Measurements from ENCODE around the gene MBD3L3.
"Not testable (repeated sequence)": the region's sequence is repeated elsewhere in the genome, so short reads cannot be mapped to it uniquely, and the experiment has no call there.

MBD3L3 gene
- total RNA-seq, result 0 reads per million in 2 experiments

DNA sequence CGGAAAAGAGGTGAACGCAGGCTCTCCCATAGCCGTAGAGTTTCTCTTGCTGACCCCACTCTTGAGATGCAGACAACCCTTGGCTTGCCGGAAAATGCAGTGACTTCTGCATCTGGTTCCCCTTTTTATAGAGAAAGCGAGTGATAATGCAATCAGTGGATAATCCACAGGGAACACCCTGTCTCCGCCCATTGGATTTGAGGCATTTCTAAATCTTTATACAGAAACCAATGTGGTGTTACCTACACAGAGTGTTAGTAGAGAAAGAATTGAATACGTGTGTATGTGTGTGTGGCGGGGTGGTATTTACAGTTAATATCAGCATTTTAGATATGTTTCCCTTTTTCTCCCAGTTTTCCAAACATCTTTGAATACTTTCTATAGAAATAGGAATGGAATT lies at the start of gene MBD3L3:
Gene MBD3L3, minus strand, starts transcription at position 101 of the 400 bp plus-strand sequence. Its CDS starts 71 bp downstream, at position 30.
- DNase-seq (ENCODE audit: low read depth), result not testable (repeated sequence)

DNA sequence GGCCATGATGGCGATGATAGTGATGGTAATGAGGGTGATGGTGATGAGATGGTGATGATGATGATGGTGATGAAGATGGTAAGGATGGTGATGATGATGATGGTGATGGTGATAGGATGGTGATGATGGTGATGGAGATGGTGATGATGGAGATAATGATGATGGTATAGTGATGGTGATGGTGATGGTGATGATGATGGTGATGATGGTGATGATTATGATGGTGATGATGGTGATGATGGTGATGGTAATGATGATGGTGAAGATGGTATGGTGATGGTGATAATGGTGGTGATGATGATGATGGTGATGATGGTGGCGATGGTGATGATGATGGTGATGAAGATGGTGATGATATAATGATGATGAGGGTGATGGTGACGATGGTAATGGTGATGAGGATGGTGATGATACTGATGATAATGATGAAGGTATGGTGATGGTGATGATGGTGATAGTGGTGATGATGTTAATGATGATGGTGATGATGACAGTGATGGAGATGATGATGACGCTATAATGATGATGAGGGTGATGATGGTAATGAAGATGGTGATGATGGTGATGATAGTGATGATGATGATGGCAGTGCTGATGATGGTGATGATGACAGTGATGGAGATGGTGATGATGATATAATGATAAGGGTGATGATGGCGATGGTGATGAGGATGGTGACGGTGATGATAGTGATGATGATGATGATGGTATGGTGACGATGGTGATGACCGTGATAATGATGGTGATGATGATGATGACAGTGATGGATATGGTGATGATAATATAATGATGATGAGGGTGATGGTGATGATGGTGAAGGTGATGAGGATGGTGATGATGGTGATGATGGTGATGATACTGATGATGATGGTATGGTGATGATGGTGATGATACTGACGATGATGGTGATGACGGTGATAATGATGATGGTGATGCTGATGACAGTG lies 48.5 kb upstream of the MBD3L3 start:
- DNase-seq (ENCODE audit: low read depth), result no peak

DNA sequence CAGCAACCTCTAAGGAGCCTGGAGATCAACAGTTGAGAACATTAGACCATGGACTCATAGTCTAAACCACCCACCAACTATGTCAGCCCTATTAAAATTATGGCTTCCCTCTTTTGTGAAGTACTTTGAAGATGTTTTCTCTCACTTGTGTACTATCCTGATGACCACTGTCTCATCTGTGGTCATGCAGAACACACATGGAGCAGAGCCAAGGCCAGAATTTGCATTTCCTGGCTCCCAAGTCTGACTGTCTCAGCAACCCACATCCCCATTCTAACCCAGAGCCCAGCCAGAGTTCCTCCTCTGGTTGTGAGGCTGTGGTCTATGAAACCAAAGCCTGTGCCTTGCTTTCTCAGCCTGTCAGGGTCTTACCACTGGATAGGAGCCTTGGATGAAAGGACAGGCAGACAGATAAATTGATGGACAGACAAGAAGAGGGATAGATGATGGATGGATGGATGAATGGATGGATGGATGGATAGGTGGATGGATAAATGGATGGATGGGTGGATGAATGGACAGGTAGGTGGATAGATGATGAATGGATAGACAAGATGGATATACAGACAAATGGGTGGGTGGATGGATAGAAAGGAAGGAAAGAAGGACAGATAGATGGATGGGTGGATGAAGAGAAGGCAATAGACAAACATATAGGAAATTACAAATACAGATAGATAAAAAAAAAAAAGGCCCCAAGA lies 46.4 kb upstream of the MBD3L3 start:
- DNase-seq (ENCODE audit: low read depth), result no peak

DNA sequence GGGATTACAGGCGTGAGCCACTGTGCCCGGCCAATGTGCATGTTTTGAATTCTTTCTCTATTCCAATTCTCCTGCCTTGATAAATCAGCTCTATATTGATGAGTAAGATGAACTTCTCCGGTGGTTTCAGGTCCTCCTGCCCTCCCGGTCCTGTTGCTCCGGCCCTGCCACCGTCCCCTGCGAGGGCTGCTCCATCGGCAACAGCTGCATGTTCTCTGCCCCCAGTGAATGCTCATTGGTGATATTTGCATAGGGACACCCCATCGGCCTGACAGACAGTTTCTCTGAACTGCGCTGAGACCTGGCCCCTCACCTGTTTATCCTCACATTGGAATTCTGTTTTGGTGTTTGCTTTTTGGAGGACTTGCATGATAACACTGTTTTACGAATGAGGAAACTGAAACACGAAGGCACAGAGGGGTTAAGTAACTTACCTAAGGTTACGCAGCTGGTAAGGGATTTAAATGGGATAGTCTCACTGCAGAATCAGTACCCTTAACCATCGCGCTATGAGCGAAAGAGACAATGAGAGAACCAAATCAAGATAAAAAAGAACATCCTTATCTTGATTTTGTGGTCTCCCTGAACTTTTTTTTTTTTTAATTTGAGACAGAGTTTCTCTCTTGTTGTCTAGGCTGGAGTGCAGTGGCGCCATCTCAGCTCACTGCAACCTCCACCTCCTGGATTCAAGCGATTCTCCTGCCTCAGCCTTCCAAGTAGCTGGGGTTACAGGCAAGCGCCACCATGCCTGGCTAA lies 43.2 kb upstream of the MBD3L3 start:
- DNase-seq (ENCODE audit: low read depth), result no peak

DNA sequence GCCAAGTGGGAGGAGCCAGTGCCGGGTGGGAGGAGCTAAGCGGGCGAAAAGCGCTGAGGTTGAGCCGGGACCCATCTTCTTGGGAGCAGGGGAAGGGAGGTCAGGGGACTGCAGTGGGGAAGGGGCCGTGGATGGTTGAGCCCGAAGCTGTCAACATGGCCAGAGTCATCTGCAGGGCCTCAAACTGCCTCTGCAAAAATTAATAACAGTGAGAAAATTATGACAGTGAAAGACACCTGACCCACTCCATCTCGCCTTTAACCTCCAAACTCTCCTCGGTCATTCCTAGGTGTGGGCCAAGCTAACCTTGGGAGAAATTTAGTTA lies 41.1 kb upstream of the MBD3L3 start:
- DNase-seq (ENCODE audit: low read depth), result no peak

DNA sequence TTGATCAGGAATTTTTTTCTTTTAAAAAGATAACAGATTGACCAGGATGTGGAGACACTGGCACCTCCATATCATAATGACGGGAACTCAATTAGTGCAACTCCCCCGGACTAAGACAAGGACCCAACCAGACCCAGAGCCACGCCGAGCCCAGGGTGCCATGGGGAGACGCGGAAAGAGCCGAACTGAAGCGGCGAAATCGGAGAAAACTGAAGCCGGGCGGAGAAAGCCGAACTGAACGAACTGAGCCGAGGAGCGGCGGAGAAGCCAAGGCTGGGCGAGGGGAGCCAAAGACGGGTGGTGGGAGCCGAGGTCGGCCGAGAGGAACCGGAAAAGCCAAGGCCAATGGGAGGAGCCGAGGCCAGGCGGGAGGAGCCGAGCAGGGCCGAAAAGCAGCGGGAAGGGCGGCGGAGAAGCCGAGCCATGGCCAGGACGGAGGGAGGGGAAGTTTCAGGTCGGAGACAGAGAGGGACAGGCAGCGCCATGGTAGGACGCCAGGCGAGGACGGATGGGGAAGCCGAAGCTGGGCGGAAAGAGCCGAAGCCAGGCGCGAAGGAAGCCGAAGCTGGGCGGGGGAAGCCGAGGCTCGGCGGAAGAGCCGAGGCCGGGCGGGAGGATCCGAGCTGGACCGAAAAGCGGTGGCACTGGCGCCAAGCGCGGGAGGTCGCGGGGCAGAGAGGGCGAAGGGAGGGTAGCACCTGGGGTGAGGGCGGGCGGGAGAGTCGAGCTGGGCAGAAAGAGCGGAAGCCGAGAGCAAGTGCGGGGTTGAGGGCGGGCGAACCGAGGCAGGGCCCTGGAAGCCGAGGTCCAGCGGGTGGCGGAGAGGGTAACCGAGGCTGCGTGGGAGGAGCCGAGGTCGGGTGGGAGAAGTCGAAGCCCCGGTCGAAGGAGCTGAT lies 40.5 kb upstream of the MBD3L3 start:
- peak; percentile 83 for DNase-seq (ENCODE audit: low read depth)

DNA sequence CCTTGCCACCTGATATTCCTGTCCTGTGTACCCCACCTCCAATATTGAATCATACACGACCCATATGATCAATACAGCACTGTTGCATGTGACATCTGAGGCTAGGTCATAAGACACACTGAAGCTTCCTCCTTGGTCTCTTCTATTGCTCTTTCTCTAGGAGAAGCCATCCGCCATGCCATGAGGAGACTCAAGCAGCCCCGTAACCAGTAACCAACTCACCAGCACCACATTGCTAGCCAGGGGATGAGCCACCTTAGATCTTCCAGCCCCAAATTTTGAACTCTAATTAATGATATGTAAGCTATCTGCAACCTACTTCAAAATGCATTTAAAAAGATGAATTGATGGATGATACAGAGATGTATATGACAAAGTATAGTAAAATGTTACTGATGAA lies 39.6 kb upstream of the MBD3L3 start:
- no peak for DNase-seq (ENCODE audit: low read depth)

DNA sequence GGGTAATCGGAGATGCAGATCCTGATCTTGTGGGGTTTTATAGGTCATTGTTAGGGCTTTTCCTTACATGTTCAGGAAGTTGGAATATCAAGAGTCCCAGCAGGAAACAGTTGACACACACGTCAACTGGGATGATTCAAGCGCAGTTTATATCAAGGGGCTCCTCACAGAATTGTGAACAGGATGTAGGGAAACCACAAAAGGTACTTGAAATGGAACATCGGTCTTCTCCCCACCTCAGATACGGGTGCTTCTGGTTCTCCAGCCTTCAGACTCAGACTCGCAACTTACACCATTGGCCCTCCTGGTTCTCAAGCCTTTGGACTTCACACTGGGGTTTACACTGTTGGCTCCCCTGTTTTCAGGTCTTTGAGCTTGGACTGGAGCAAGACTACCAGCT lies 30.5 kb upstream of the MBD3L3 start:
- DNase-seq (ENCODE audit: low read depth), result no peak

DNA sequence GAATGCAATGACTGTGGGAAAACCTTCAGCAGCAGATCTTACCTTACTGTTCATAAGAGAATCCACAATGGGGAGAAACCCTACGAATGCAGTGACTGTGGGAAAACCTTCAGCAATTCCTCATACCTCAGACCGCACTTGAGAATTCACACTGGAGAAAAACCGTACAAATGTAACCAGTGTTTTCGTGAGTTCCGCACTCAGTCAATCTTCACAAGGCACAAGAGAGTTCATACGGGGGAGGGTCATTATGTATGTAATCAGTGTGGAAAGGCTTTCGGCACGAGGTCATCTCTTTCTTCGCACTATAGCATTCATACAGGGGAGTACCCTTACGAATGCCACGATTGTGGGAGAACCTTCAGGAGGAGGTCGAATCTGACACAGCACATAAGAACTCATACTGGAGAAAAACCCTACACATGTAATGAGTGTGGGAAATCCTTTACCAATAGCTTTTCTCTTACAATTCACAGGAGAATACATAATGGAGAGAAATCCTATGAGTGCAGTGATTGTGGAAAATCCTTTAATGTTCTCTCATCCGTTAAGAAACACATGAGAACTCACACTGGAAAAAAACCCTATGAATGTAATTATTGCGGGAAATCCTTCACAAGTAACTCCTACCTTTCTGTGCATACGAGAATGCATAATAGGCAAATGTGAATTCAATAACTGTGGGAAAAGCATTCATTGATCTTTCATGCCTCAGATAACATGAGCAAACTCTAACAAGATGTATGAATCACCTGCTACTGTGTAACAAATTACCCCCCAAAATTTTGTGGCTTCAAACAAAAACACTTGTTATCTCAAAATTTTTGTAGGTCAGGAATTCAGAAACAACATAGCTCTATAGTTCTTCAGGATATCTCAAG lies 24.8 kb upstream of the MBD3L3 start:
- DNase-seq (ENCODE audit: low read depth), result no peak

DNA sequence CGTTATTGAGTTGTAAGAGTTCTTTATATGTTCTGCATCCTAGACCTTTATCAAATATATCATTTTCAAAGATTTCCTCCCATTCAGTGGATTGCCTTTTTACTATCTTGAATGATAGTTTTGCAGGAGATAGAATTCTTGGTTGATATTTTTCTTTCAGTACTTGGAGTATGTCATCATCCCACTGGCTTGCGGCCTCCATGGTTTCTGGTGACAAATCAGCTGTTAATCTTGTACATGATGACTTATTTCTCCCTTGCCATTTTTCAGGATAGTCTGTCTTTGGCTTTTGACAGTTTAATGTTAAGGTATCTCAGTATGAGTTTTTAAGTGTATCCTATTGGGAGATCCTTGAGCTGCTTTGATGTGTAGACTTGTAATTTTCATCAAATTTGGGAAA lies 19.5 kb upstream of the MBD3L3 start:
- no peak for DNase-seq (ENCODE audit: low read depth)

DNA sequence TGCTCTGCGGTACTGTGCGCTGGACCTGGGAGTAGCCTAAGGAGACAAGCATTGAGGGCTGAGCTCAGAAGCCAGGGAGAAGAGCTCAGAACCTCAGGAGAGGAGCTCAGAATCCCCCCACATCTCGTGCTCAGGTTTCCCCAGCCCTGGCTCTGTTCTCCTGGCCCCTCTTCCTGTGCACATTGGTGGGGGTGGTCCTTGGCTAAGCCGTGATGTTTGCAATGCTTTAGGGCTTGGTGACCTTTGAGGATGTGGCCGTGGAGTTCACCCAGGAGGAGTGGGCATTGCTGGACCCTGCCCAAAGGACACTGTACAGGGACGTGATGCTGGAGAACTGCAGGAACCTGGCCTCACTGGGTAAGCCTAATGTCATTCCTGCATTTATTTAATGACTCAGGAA lies 17.7 kb upstream of the MBD3L3 start:
- no peak for DNase-seq (ENCODE audit: low read depth)

DNA sequence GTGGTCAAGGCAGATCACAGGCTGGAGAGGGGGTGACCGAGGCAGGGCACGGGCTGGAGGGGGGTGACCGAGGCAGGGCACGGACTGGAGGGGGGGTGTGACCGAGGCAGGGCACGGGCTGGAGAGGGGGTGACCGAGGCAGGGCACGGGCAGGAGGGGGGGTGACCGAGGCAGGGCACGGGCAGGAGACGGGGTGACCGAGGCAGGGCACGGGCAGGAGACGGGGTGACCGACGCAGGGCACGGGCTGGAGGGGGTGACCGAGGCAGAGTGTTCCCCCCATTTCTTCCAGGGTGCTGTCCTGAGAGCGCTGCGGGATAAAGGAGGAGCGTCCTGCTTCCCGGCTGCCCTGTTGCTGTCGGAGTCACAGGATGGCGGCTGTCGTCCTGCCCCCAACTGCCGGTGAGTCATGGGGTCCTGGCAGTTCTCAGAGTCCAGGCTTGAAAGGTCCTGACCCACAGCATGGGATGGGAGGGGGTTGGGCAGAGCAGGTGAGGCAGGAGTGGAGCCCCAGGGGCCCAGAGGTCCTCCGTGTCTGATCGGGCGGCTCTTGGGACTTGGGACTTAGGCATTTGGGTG lies 16.3 kb upstream of the MBD3L3 start:
- DNase-seq (ENCODE audit: low read depth), result no peak

DNA sequence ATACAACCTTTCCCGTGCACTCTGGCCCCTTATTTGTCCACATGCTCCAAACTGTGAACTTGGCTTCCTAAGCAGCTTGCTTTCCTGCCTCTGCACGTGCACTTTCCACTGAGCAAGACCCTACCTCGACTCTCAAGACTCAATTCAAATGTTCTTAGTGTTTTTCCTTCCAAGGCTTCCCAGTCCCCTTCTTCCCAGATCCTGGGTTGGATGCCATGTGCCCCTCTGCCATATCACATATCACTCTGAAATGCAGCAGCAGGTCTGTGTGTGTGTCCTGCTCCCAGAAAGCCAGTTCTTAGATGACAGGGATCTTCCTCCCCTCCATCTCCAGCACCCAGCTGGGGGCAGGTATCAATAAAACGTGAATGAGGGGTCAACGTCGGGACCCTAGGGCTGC lies 14.1 kb upstream of the MBD3L3 start:
- no peak for DNase-seq (ENCODE audit: low read depth)

DNA sequence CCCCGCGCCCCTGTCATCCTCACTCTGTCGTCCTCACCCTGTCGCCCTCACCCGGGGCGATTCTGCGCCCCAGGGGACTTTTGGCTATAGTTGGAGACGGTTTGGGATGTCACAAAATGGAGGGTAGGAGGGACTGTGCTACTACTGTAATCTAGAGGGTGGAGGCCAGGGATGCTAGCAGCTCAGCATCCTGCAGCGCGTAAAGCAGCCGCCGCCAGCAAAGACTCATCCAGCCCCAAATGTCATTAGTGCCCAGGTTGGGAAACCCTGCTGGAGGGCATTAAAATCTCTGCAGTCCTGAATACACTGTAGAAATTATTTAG lies 11.4 kb upstream of the MBD3L3 start:
- DNase-seq (ENCODE audit: low read depth), result no peak

DNA sequence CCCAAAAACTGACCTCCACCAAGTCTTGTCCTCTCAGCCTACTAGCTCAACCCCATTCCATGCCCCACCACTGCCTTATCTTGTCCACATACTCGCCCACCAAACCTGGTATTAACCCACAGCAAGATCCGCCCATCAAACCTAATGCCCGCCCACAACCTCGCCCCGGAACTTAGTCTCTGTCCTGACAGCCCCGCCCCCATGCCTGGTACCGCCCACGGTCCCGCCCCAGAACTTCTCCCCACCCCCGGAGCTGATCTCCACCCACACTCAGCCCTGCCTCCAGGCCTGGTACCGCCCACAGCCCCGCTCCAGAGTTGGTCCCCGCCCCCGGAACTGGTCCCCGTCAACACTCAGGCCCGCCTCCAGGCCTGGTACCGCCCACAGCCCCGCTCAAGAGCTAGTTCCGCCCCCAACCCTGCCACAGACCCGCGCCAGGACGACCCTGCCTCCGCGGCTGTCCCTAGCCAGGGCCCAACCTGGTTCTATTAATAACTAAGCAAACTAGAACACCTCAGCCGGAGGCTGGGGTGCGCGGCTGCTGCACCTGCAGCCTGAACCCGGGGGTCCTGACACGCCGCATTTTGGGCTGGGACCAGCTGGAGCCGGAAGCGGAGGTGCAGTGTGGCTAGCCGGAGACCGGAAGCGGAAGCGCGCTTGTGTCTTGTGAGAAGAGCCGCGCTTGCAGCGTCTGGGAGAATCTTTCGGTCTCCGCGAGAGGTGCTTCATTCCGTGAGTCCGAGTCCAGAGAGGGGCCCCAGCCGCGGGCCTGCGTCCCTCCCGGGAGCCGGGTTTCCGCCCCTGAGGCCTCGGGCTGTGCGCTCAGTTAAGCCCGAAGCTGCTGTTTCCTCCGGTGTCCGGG lies 10.8 kb upstream of the MBD3L3 start, which contains the start of gene ZNF557:
Gene ZNF557, plus strand, starts transcription at position 662 of the 862 bp plus-strand sequence. CDS start 5,372 bp downstream, outside the sequence.
- DNase-seq (ENCODE audit: low read depth), result peak; percentile 99

DNA sequence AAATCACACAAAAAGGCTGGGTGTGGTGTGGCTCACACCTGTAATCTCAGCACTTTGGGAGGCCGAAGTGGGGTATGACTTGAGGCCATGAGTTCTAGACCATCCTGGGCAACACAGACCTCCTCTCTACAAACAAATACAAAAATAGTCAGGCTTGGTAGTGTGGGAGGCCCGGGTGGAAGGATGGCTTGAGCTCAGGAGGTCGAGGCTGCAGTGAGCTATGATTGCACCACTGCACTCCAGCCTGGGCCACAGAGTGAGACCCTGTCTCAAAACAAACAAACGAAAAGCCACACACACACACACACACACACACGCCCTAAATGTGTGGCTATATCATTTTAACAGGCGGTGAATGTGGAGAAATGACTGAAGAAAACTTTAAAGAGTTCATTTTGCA lies 10.1 kb upstream of the MBD3L3 start:
- no peak for DNase-seq (ENCODE audit: low read depth)

DNA sequence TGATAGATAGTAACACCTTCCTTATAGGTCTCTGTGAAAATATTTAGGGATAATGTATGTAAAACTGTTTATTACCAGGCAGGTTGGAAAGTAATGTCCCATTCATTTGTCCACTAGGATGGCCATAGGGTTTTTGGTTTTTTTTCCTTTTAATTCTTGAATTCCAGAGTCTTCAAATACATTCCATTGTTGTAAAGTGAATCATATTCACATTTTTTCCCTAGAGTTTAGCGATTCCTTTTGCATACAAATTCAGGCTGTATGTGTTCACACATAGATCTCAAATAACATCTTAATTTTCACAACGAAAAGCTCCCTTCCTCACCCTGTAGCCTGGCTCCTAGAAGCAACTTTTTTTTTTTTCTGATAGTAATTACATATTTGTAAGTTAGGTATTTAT lies 9.2 kb upstream of the MBD3L3 start:
- no peak for DNase-seq (ENCODE audit: low read depth)

DNA sequence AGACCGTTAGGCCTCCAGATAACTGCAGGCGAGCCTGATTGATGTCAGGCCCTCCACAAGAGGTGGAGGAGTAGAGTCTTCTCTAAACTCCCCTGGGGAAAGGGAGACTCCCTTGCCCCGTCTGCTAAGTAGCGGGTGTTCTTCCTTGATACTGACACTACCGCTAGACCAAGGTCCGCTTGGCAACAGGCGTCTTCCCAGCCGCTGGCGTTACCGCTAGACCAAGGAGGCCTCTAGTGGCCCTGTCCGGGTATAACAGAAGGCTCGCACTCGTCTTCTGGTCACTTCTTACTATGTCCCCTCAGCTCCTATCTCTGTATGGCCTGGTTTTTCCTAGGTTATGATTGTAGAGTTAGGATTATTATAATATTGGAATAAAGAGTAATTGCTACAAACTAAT lies 8.6 kb upstream of the MBD3L3 start:
- not testable (repeated sequence) for DNase-seq (ENCODE audit: low read depth)

DNA sequence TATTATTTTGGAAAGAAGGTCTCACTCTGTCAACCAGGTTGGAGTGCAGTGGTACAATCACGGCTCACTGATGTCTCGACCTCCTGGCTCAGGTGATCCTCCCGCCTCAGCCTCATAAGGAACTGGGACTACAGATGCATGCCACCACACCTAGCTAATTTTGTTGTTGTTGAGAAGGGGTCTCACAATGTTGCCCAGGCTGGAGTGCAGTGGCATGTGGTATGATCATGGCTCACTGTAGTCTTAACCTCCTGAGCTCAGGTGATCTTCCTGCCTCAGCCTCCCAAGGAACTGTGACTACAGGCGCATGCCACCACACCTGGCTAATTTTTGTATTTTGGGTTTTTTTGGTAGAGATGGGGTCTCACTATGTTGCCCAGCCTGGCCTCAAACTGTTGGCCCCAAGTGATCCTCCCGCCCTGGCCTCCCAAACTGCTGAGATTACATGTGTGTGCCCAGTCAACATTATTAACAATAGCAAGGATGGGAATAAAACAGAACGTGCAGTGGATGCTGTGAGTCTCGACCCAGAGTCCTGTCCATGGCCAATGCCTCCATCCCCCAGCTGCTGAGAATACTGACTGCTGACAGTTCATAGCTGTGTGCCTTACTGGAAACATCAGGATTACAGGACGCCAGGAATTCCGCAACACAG lies 5.4 kb upstream of the MBD3L3 start:
- DNase-seq (ENCODE audit: low read depth), result no peak
